Measurements from ENCODE around the gene PCYT1A. TPM values are rescaled to one million over a fixed set of nuclear protein-coding genes. Genes with fewer than 3 reads are reported as not detected.

PCYT1A gene
- polyA plus RNA-seq (2012; ENCODE audit: insufficient read depth, insufficient read length, low read depth), result 63.7 TPM

DNA sequence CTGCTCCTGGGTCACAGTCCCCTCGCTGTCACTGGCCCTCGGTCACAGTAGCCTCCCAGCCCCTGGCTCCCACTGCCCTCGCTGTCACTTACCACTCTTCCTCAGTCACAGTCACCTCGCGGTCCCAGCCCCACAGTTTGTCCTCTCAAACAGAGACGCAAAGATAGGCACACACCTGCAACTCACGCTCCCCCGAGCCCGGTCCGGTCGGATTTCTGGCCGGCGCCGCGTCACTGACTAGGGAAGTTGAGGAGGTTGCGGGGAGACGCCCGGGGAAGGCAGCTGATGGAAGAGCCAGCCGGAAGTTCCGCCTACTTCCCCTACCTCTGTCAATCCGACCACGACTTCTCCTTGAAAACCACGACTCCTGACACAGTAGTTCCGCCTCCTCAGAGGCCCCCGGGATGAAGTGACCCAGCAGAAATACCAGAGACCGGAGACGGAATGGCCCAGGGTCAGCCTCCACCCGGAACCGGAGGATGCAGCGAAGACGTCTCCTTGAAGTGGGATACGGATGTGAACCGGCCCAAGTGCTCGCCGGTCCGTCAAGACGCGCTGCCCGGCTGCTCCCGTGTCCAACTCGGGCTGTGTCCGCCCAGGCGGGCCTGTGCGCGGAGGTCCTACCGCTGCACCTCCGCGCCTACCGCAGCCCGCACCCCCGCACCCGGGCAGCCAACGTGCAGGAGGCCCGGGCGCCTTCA lies at the start of gene PCYT1A:
TSS of gene PCYT1A (minus strand) at position 287 of the 701 bp plus-strand sequence. CDS start 17,195 bp downstream, outside the sequence.
- Histone ChIP-seq H3K27me3 (no peaks in the 10 kb centered on the region), H3K4me3 (ENCODE audit: low read depth, low read length) (peak within 1 kb of the TSS; percentile 95), H3K9me3 (no peaks in the 10 kb centered on the region), H3K4me1 (peaks cover 6% of the 10 kb centered on the region), H3K36me3 (no peaks in the 10 kb centered on the region)
- peak; percentile 92 for DNase-seq
- TF ChIP-seq, protein P1, sequence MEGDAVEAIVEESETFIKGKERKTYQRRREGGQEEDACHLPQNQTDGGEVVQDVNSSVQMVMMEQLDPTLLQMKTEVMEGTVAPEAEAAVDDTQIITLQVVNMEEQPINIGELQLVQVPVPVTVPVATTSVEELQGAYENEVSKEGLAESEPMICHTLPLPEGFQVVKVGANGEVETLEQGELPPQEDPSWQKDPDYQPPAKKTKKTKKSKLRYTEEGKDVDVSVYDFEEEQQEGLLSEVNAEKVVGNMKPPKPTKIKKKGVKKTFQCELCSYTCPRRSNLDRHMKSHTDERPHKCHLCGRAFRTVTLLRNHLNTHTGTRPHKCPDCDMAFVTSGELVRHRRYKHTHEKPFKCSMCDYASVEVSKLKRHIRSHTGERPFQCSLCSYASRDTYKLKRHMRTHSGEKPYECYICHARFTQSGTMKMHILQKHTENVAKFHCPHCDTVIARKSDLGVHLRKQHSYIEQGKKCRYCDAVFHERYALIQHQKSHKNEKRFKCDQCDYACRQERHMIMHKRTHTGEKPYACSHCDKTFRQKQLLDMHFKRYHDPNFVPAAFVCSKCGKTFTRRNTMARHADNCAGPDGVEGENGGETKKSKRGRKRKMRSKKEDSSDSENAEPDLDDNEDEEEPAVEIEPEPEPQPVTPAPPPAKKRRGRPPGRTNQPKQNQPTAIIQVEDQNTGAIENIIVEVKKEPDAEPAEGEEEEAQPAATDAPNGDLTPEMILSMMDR (IDR thresholded peaks at IDR 0.05; ENCODE audit: low read depth, low read length), result no peak

DNA sequence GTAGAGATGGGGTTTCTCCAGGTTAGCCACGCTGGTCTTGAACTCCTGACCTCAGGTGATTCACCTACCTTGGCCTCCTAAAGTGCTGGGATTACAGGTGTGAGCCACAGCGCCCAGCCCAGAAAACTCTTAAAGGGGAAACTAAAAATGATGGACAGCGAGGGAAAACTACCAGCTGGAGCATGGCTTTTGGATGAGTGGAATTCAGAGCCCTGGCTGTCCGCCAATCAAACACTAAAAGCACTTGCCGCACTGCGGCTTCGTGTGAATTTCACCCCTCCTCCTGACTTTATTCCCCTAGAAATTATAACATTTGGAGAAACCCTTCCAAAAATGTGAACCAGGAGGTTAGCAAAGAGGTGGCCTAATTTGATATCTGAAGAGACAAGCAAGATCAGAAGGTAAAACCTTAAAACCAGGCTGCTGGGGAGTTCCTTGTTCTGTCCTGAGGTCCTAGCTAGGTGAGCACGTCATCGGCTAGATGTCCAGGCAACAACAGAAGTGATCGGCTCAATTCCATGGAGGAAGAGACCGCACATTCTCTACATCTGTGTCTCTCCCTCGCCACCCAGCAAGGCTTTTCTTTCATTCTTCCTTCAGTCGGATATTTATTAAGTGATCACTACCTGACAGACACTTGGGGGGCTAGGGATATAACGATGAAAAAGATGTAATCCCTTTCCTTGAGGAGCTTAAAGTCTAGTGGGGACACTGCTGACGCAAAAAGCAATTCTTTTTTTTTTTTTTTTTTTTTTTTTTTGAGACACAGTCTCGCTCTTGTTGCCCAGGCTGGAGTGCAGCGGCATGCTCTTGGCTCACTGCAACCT lies 49.0 kb upstream of the PCYT1A start:
- Histone ChIP-seq H3K9me3 (no peaks in the 10 kb centered on the region), H3K4me1 (no peaks in the 10 kb centered on the region), H3K36me3 (no peaks in the 10 kb centered on the region), H3K4me3 (ENCODE audit: low read depth, low read length) (no peak overlapping the region), H3K27me3 (no peaks in the 10 kb centered on the region)
- DNase-seq, result no peak
- TF ChIP-seq, protein P1 (IDR thresholded peaks at IDR 0.05; ENCODE audit: low read depth, low read length), result no peak

DNA sequence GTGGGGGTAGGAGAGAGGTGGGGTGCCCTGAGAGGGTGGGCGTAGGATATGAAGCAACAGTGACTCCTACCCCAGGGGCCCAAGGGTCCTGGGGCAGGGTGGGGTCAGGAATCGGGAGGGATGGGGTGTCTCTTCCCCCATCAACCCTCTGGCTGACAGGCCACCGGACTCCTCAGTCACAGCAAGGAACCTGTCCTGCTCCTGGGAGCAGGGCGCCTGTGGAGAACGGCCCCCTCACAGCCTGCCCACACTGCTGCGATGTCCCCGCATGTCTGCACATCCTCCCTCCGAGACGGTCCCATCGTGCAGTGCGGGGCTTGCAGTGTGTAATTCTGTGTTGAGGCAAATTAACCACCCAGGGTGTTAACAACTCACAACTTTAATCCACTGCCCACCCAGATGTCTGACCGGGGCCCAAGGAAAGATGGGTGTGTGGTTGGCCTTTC lies 48.0 kb upstream of the PCYT1A start:
- H3K4me1 ChIP-seq, result no peaks in the 10 kb centered on the region
- no peaks in the 10 kb centered on the region for H3K36me3 ChIP-seq
- TF ChIP-seq, protein P1 (IDR thresholded peaks at IDR 0.05; ENCODE audit: low read depth, low read length), result no peak
- DNase-seq, result no peak
- H3K27me3 ChIP-seq, result no peaks in the 10 kb centered on the region
- H3K4me3 ChIP-seq (ENCODE audit: low read depth, low read length), result no peak overlapping the region
- H3K9me3 ChIP-seq, result no peaks in the 10 kb centered on the region

DNA sequence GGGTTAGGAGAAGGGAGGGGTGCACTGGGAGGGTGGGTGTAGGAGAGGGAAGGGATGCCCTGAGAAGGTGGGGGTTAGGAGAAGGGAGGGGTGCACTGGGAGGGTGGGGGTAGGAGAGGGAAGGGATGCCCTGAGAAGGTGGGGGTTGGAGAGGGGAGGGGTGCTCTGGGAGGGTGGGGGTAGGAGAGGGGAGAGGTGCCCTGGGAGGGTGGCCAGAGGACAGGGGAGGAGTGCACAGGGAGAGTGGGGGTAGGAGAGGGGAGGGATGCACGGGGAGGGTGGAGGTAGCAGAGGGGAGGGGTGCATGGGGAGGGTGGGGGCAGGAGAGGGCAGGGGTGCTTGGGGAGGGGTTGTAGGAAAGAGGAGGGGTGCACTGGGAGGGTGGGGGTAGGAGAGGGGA lies 47.5 kb upstream of the PCYT1A start:
- DNase-seq, result no peak
- H3K36me3 ChIP-seq, result no peaks in the 10 kb centered on the region
- no peaks in the 10 kb centered on the region for H3K27me3 ChIP-seq
- TF ChIP-seq, protein P1 (IDR thresholded peaks at IDR 0.05; ENCODE audit: low read depth, low read length), result no peak
- H3K9me3 ChIP-seq, result no peaks in the 10 kb centered on the region
- H3K4me3 ChIP-seq (ENCODE audit: low read depth, low read length), result no peak overlapping the region
- no peaks in the 10 kb centered on the region for H3K4me1 ChIP-seq

DNA sequence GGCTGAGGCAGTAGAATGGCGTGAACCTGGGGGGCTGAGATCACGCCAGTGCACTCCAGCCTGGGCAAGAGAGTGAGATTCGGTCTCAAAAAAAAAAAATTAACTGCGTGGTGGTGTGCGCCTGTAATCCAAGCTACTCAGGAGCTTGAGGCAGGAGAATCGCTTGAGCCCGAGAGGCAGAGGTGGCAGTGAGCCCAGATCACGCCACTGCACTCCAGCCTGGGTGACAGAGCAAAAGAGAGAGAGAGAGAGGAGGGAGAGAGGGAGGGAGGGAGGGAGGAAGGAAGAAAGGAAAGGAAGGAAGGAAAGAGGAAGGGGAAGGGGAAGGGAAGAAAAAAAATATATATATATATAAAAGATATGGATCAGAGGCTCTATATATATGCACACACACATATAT lies 44.6 kb upstream of the PCYT1A start:
- no peaks in the 10 kb centered on the region; the same call in 1 of the 2 replicates for H3K36me3 ChIP-seq
- H3K9me3 ChIP-seq, result no peaks in the 10 kb centered on the region
- H3K27me3 ChIP-seq, result no peaks in the 10 kb centered on the region
- H3K4me3 ChIP-seq (ENCODE audit: low read depth, low read length), result no peak overlapping the region
- H3K4me1 ChIP-seq, result no peaks in the 10 kb centered on the region
- TF ChIP-seq, protein P1 (IDR thresholded peaks at IDR 0.05; ENCODE audit: low read depth, low read length), result no peak
- DNase-seq, result no peak
